Kidney (tissue), 14 donors: ENCODE results near the gene LRRC27. TPM values are rescaled to one million over a fixed set of nuclear protein-coding genes. Genes with fewer than 3 reads are reported as not detected.

Experiments used
- DNase-seq, 5 donors: peaks; one replicate each; pipeline ENCODE4 v3.0.0-alpha.2; 2013 to 2020
- FAIRE-seq: peaks from 2 replicates; lab custom pipeline; 2012; peaks lifted over from hg19 to GRCh38; lab: Jason Lieb, UNC
- H3K27ac ChIP-seq, 2 donors: one replicate each; pipeline ENCODE4 v1.7.0; 2013; ENCODE audit warnings: low read depth in 2 of 2, low read length in 2 of 2, inconsistent platforms in 1 of 2
- H3K27me3 ChIP-seq: one replicate; pipeline ENCODE4 v1.7.1; 2013; ENCODE audit warnings: low read length, inconsistent platforms; ENCODE audit not compliant: control insufficient read depth, insufficient read depth
- H3K36me3 ChIP-seq, 3 donors: one replicate each; pipeline versions ENCODE4 v1.7.0 to v1.7.1; 2013; ENCODE audit warnings: low read length in 3 of 3, control low read depth in 1 of 3, inconsistent platforms in 1 of 3; ENCODE audit not compliant: insufficient read depth in 3 of 3, control insufficient read depth in 2 of 3
- H3K4me1 ChIP-seq, 3 donors: one replicate each; pipeline versions ENCODE4 v1.7.0 to v1.7.1; 2013; ENCODE audit warnings: low read length in 3 of 3, inconsistent platforms in 1 of 3, low read depth in 1 of 3; ENCODE audit not compliant: control insufficient read depth in 2 of 3, insufficient read depth in 2 of 3
- H3K4me3 ChIP-seq, 3 donors: one replicate each; pipeline versions ENCODE4 v1.7.0 to v1.8.1; 2013; ENCODE audit warnings: low read length in 3 of 3, control low read depth in 1 of 3, inconsistent platforms in 1 of 3
- H3K9ac ChIP-seq, 3 donors: one replicate each; pipeline versions ENCODE4 v1.7.0 to v1.7.1; 2013; ENCODE audit warnings: low read length in 3 of 3, control low read depth in 1 of 3, inconsistent platforms in 1 of 3
- H3K9me3 ChIP-seq, 3 donors: one replicate each; pipeline versions ENCODE4 v1.7.0 to v1.7.1; 2013; ENCODE audit warnings: low read length in 3 of 3, control low read depth in 1 of 3, inconsistent platforms in 1 of 3; ENCODE audit not compliant: control insufficient read depth in 2 of 3, insufficient read depth in 1 of 3
- CTCF ChIP-seq: IDR thresholded peaks from 3 replicates; pipeline ENCODE4 v1.5.1; 2012; ENCODE audit warnings: mild to moderate bottlenecking, moderate library complexity, borderline replicate concordance; ENCODE audit not compliant: insufficient read depth; ENCODE audit errors: extremely low read depth
- intact Hi-C: fragments of 100-400 bp; cut with DNase I; formaldehyde crosslinking; loops from one replicate; pipeline ENCODE4 v1.11.1; 2022
- polyA plus RNA-seq: library from polyadenylated mRNA; stranded (reverse); fragments of 350-450 nt; fragmentation: Illumina TruSeq; extraction: RNeasy Lipid Tissue Mini Kit (QIAGEN cat#74804); gene quantifications from one replicate; pipeline ENCODE4 v1.2.3, GENCODE V29; 2014; ENCODE audit warnings: low read depth, low replicate concordance; ENCODE audit not compliant: insufficient read depth
- total RNA-seq: library from RNA; stranded (reverse); fragmentation: NEBNext Ultra II Directional; extraction: Animal tissue kit (Norgen Biotek cat#: 25700); gene quantifications from one replicate; pipeline ENCODE4 v1.2.1, GENCODE V29; 2021
- donor health status: control.
- donor health status: control.
- donor health status: control.
- donor health status: control.
- donor health status: control.
- donor health status: DM: yes; HTN: yes; CAD: no.
- donor health status: Normal renal cell carcinoma (clear cell type).

Gene LRRC27
- total and polyA plus RNA-seq, 2 donors from 2014 or later = 14.4 to 14.6 TPM

- Histone ChIP-seq H3K36me3 (peaks cover 0 to 7% (median 0%) of the 10 kb centered on the region in 3 donors), H3K4me3 (peak overlapping the region in 1 of 3 donors; percentile 47), H3K9ac (peak overlapping the region in 2 of 3 donors; percentile 43 to 65), H3K4me1 (peaks cover 4 to 60% (median 23%) of the 10 kb centered on the region in 3 donors), H3K27ac (peak overlapping the region; percentile 92 to 95), H3K9me3 (no peaks in the 10 kb centered on the region), H3K27me3 (no peaks in the 10 kb centered on the region)
- no peak for FAIRE-seq
- no peak for TF ChIP-seq CTCF
- DNase-seq = peak; percentile 51 to 84 (median 64)
- intact Hi-C loops = no loop called here
Measured at GRCh38 chr10:132408367-132408781, 76.4 kb downstream of the LRRC27 start.

GRCh38 chr10:132408823-132409666 is 77.1 kb downstream of the LRRC27 start:
- H3K36me3 ChIP-seq = peaks cover 0 to 7% (median 0%) of the 10 kb centered on the region in 3 donors
- H3K4me3 ChIP-seq = peak overlapping the region in 1 of 3 donors; percentile 47
- H3K9me3 ChIP-seq = no peaks in the 10 kb centered on the region
- intact Hi-C loops = no loop called here
- peaks cover 4 to 66% (median 23%) of the 10 kb centered on the region in 3 donors for H3K4me1 ChIP-seq
- TF ChIP-seq CTCF = no peak
- DNase-seq (peak in 1 of 5 donors; percentile 90), FAIRE-seq (no peak)
- H3K27ac ChIP-seq = peak overlapping the region; percentile 92 to 95
- H3K27me3 ChIP-seq = no peaks in the 10 kb centered on the region
- H3K9ac ChIP-seq = peak overlapping the region in 2 of 3 donors; percentile 43 to 65

GRCh38 chr10:132409667-132410028 is 77.7 kb downstream of the LRRC27 start:
- no peak for TF ChIP-seq CTCF
- Histone ChIP-seq H3K27me3 (no peaks in the 10 kb centered on the region), H3K4me1 (peaks cover 4 to 70% (median 27%) of the 10 kb centered on the region in 3 donors), H3K9ac (peak overlapping the region in 1 of 3 donors; percentile 34), H3K9me3 (no peaks in the 10 kb centered on the region), H3K4me3 (no peak overlapping the region), H3K27ac (peak overlapping the region; percentile 92 to 95), H3K36me3 (peaks cover 0 to 7% (median 0%) of the 10 kb centered on the region in 3 donors)
- intact Hi-C loops = no loop called here
- DNase-seq (peak in 1 of 5 donors; percentile 42), FAIRE-seq (no peak)
